ENCODE measurements around the gene TMTC4.

DNA sequence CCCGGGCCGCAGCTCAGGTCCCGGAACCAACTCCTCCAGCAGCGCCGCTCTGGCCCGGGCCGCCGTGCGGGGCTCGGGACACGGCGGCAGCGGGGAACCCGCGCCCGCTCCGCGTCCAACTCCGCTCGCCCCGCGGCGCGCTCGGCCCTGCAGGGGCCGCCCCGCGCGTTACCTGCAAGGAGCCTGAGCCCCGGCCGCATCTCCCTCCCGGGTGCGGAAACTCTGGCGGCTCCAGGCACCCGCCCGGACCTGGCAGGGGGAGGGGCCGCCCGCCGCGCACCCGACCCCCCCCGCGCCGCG, at the start of gene TMTC4:
- TF ChIP-seq, protein P1, sequence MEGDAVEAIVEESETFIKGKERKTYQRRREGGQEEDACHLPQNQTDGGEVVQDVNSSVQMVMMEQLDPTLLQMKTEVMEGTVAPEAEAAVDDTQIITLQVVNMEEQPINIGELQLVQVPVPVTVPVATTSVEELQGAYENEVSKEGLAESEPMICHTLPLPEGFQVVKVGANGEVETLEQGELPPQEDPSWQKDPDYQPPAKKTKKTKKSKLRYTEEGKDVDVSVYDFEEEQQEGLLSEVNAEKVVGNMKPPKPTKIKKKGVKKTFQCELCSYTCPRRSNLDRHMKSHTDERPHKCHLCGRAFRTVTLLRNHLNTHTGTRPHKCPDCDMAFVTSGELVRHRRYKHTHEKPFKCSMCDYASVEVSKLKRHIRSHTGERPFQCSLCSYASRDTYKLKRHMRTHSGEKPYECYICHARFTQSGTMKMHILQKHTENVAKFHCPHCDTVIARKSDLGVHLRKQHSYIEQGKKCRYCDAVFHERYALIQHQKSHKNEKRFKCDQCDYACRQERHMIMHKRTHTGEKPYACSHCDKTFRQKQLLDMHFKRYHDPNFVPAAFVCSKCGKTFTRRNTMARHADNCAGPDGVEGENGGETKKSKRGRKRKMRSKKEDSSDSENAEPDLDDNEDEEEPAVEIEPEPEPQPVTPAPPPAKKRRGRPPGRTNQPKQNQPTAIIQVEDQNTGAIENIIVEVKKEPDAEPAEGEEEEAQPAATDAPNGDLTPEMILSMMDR (IDR thresholded peaks at IDR 0.05; ENCODE audit: poor library complexity), result no peak
- TF ChIP-seq EZH2 (IDR thresholded peaks at IDR 0.05; ENCODE audit: borderline replicate concordance) (no peak), EZH2phosphoT487 (IDR thresholded peaks at IDR 0.05; ENCODE audit: low read depth, severe bottlenecking, unreplicated experiment) (no peak)

All from hepatocyte (in vitro differentiated cells).